GM21447 (cell line): ENCODE results near the gene RAB11FIP2.
"Not testable (repeated sequence)": the region's sequence is repeated elsewhere in the genome, so short reads cannot be mapped to it uniquely, and the experiment has no call there.

Source experiments
- ATAC-seq: cut with Tn5 transposase; IDR thresholded peaks from one replicate; pipeline ENCODE4 v1.9.1; 2021; ENCODE audit not compliant: unreplicated experiment

RAB11FIP2 gene, protein sequence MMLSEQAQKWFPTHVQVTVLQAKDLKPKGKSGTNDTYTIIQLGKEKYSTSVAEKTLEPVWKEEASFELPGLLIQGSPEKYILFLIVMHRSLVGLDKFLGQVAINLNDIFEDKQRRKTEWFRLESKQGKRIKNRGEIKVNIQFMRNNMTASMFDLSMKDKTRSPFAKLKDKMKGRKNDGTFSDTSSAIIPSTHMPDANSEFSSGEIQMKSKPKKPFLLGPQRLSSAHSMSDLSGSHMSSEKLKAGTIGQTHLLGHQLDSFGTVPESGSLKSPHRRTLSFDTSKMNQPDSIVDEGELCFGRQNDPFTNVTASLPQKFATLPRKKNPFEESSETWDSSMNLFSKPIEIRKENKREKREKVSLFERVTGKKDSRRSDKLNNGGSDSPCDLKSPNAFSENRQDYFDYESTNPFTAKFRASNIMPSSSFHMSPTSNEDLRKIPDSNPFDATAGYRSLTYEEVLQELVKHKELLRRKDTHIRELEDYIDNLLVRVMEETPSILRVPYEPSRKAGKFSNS

GRCh38 chr10:118046395-118047156 is at the start of gene RAB11FIP2:
TSS of gene RAB11FIP2 (minus strand) at chr10:118046941. CDS start at chr10:118046163, 778 bp downstream.
- ATAC-seq, result peak; percentile 96

- ATAC-seq, result no peak
Measured at GRCh38 chr10:118096022-118096421, 49.3 kb upstream of the RAB11FIP2 start.

DNA sequence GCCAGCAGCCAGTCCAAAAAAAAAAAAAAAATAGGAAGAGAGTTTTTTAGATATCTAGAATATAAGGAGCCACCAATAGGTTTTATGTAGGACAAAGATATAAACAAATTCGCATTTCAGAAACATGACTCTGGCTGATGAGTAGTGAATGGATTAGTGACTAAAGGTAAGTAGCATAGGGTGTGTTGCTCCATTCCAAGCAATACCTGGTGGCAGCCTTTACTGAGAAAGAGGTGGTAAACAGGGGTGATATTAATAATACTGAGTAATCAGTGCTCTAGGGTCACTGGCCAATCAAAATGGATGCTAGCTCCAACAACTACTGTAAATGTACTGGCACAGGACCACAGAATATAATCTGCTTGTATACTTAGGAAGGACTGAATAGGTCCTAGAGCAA is 45.5 kb upstream of the RAB11FIP2 start:
- no peak for ATAC-seq

- ATAC-seq, result no peak
Measured at GRCh38 chr10:118080817-118081216, 34.1 kb upstream of the RAB11FIP2 start.

DNA sequence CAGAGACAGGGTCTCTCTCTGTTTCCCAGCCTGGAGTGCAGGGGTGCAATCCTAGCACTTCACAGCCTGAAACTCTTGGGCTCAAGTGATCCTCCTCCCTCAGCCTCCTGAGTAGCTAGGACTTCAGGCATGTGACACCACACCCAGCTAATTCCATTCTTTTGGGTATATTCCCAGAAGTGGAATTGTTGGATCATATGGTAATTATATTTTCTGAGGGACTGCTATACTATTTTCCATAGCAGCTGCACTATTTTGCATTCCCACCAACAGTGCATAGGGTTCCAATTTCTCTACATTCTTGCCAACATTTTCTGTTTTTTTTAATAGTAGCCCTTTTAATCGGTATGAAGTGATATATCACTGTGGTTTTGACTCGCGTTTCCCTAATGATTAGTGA is 30.0 kb upstream of the RAB11FIP2 start:
- no peak for ATAC-seq

DNA sequence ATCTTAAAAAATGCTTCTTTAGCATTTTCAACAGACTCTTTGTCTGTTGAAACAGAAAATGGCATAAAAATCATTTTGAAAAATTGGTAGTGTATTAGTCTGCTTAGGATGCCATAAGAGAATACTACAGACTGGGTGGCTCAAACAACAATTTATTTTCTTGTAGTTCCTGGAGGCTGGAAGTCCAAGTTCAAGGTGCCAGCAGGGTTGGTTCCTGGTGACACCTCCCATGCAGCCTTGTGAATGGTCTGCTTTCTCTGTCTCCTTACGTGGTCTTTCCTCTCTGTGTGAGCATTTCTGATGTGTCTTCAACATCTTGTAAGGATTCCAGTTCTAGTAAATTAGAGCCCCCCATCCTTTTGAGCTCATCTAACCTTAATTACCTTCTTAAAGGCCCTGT is 26.1 kb upstream of the RAB11FIP2 start:
- ATAC-seq, result no peak

DNA sequence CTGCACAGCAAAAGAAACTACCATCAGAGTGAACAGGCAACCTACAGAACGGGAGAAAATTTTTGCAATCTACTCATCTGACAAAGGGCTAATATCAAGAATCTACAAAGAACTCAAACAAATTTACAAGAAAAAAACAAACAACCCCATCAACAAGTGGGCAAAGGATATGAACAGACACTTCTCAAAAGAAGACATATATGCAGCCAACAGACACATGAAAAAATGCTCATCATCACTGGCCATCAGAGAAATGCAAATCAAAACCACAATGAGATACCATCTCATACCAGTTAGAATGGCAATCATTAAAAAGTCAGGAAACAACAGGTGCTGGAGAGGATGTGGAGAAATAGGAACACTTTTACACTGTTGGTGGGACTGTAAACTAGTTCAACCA is 20.6 kb upstream of the RAB11FIP2 start:
- ATAC-seq, result not testable (repeated sequence)

GRCh38 chr10:118062798-118063238 is 16.1 kb upstream of the RAB11FIP2 start:
- ATAC-seq, result no peak

- ATAC-seq, result no peak
Measured at GRCh38 chr10:118058371-118058770, 11.6 kb upstream of the RAB11FIP2 start.

- ATAC-seq, result no peak
Measured at GRCh38 chr10:118057361-118057760, 10.6 kb upstream of the RAB11FIP2 start.

GRCh38 chr10:118054383-118054782 is 7.6 kb upstream of the RAB11FIP2 start:
- ATAC-seq, result no peak

DNA sequence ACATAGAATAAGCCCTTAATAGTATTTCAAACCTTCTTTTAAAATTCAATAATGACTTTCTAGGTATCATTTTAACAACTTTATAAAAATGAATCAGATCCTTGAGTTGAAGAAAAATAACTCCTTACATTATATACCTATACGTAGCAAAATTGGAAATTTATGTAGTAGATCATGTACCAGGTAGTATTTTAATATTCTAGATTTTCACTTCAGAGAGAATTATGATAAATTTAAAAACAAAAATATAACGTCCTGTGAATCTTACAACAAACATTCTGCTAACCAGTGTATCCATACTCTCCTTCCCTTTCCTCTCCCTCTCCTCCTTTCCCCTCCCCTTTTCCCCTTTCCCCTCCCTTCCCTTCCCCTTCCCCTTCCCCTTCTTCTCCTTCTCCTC is 6.1 kb upstream of the RAB11FIP2 start:
- ATAC-seq, result no peak

DNA sequence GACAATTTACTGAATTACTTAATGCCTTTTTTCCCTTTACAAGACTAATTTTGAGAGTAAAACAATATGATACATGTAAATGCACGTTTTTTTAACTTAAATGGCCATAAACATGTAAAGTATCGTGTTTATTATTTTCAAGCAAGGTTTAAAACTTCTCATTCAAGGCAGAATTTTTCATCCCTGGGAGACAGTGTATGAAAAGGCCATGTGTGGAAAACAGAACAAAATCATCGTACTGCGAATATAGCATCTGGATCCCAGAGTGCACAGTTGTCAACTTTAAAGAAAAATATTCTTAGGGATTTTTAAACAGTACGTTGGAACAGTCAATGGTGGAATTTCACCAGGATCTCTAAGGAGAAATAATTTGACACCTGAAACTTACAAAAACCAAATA is 1.1 kb upstream of the RAB11FIP2 start:
- ATAC-seq, result no peak

- ATAC-seq, result peak; percentile 14
Measured at GRCh38 chr10:118047157-118047719, 497 bp upstream of the RAB11FIP2 start.

- peak; percentile 21 for ATAC-seq
Measured at GRCh38 chr10:118045837-118046394, 825 bp downstream of the RAB11FIP2 start.

DNA sequence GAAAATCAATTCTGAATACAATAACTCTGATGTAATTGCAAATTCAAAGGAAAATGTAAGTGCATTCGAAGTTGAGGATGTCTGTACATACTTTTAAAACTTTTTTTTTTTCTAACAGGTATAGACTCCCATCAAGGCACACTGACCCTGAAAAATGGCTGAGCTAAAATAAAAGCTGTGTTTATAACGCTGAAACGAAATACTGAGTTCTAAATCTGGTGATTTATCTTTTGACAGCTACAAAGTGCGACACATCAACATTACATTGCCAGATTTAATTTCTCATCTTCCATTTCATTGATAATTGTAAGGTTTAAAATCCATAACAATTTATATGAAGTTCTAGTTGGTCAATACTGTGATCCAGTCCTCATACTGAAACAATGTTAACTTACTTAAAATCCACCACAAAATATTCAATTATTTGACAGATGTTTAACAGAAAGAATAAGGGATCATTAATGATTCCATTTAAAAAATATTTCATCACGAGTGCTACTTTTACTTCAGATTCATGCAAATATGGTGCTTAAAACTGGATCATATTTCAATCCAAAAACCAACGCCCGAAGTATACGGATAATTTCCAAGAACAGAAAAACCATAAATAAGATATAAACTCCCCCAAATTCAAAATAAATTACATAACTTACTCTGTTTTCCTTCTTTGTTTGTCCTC is 1.4 kb downstream of the RAB11FIP2 start:
- ATAC-seq, result no peak

- ATAC-seq, result no peak
Measured at GRCh38 chr10:118042827-118043242, 3.9 kb downstream of the RAB11FIP2 start.

DNA sequence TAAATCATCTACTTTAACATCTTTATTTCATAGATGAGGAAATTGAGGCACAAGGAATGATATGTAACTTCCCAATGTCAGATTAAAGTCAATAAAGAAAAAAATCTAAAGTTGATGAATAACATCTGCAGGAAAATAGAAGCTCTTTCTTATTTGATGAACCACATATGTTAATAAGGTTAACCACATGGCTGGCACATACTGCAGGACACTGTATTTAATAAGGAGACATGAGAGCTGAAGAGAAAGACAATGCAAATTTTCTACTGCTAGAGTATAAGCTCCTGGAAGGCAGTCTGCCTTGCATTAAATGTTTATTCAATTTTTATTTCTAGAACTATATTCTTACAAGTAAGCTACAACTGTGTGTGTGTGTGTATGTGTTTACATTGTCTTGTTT is 4.4 kb downstream of the RAB11FIP2 start:
- ATAC-seq, result no peak

GRCh38 chr10:118041316-118041715 is 5.4 kb downstream of the RAB11FIP2 start:
- ATAC-seq, result no peak

GRCh38 chr10:118036281-118036875 is 10.4 kb downstream of the RAB11FIP2 start:
- ATAC-seq, result no peak
